ENCODE measurements around the gene MRPL54.
"Not testable (repeated sequence)": the region's sequence is repeated elsewhere in the genome, so short reads cannot be mapped to it uniquely, and the experiment has no call there.

The MRPL54 gene

DNA sequence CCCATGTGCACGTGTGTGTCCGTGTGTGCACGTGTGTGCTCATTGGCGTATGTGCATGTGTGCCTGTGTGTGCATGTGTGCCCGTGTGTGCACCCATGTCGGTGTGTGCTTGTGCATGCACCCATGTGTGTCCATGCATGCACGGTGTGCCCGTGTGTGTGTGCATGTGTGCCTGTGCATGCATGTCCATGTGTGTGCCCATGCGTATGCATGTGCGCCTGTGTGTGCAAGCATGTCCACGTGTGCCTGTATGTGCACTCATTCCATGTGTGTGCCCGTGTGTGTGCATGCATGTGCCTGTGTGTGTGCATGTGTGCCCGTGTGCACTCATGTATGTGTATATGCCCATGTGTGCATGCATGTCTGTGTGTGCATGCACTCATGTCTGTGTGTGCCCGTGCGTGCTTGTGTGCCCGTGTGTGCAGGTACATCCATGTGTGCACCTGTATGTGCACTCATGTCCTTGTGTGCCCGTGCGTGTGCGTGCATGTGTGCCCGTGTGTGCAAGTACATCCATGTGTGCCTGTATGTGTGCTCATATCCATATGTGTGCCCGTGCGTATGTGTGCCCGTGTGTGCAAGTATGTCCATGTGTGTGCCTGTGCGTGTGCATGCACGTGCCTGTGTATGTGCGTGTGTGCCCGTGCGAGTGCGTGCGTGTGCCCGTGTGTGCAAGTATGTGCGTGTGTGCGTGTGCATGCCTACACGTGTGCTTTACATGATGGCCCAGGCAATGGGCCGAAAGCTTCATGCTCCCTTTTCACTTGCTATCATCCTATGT, 45.3 kb downstream of the MRPL54 start:
- in situ Hi-C loops (cut with MboI; ENCODE audit: low sequenced_read_pairs), result no loop called here

DNA sequence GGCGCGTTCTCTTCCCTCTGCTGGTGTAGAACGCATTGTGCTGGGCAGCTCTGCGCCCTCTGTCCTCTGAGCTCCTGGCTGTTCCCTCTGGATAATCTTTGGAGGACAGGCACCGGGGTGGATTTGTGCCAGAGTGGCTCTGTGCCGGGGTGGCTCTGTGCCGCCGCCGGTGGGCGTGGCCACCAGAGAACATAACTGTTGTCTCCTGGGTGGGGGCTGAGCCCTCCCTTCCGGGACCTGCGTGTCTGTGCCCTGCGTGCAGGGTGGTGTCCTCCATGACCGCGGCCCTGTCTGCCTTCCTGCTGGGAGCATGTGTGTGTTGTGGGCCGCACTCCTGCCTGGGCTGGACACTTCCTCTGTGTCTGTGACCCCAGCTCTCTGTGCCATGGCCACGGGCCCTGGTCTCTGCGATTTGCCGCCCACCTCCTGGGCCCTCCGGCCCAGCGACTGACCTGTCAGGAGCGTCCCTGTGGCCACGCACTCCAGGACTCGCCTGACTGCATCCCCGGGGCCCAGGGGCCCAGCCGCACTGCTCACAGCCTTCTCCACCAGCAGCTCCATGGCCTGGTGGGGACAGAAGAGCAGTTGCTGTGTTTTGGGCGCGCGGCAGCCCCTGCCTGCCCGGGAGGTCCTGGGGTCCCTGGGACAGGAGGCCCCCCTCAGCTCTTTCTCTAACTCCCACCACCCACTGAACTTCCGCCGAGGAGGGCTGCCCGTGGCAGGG, 46.1 kb downstream of the MRPL54 start:
- in situ Hi-C loops (cut with MboI; ENCODE audit: low sequenced_read_pairs), result no loop called here

DNA sequence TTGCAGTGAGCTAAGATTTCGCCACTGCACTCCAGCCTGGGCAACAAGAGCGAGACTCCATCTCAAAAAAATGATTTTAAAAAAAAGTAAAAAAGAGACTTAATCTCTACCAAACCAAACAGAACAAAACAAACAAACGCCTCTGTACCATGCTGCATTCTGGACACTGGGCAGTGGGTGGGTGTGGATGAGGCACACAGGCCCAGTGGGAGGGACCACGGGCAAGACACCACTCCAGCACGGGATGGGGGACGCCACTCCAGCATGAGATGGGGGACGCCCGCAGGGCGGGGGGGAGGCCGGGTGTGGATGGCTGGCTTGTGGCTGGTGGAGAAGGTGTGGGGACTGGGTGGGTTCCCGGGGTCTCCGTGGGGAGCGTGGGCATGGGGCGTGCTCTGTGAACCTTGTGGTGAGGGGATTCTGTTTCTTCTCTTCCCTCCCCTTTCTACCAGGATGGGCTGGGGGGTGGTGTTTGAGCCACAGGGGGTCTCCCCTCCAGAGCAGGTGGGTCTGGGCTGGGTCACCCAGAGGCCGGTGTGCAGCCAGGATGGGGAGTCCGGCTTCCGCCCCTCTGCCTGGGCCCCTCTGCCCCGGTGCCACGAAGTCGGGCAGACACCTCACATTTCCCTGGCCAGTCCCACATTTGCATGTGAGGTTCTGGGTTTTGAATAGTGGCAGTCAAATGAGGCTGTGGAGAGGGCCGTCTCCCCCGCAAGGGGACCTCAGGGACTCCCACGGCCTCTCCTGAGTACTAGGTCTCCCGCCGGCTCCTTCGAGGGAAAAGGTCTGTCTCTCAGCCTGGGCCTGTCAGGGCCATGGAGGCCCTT, 47.6 kb downstream of the MRPL54 start:
- in situ Hi-C loops (cut with MboI; ENCODE audit: low sequenced_read_pairs), result no loop called here

GRCh38 chr19:3810708-3811355, 48.4 kb downstream of the MRPL54 start:
- in situ Hi-C loops (cut with MboI; ENCODE audit: low sequenced_read_pairs), result no loop called here

DNA sequence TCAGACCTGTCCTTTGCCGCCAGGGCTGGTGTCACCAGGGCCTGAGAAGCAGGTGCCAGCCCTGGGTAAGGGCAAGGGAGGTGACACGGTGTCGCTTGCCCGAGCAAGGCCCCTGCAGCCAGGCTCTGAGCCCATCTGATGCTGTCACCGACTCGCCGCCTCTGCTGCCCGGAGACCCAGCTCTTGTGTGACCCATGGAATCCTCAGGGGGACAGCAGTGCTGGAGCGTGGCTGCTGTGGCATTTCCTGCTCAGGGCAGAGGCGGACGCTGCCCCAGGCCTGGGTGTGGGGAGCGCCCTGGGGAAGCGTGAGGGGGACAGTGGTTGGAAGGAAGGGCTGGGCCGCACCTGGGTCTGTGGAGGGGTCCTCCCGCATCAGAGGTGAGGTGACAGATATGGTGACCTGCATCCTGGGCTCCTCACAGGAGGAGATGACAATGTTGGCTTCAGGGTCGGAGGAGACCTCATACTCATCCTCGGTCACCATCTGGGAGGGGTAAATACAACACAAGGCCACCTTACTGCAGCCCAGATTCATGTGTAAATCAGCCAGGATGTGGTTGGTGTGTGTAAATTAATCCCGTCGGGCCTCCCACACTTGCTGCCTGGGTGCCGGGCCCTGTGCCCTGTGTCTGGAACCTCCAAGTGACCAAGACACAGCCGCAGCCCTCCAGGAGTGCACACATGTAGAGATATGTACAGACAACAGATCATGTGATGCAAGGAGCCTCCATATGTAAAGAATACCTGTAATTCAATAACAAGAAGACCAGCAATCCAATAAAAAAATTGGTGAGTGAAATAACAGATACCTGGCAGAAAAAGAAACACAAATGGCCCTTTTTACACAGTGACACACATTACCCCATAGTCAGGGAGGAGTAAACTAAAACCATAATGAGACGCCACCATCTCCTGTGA, 51.3 kb downstream of the MRPL54 start:
- in situ Hi-C loops (cut with MboI; ENCODE audit: low sequenced_read_pairs), result no loop called here

DNA sequence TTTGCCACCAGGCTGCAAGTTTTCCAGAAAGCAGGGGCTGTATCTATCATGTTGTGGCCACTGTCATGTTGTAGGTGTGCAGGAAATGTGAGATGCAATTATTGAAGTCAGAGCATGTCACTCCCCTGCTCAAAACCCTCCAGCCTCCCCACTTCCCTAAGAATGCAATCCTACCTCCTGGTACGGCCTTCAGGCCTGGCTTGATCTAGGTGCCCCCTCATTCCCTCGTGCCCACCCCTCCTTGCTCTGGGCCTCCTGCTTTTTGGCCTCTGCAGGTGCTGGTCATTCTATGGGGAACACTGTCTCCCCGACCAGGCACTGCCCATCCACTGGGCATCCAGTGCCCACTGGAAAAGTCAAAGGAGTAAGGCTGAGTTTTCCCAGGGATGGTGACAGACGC, 52.2 kb downstream of the MRPL54 start:
- in situ Hi-C loops (cut with MboI; ENCODE audit: low sequenced_read_pairs), result no loop called here

DNA sequence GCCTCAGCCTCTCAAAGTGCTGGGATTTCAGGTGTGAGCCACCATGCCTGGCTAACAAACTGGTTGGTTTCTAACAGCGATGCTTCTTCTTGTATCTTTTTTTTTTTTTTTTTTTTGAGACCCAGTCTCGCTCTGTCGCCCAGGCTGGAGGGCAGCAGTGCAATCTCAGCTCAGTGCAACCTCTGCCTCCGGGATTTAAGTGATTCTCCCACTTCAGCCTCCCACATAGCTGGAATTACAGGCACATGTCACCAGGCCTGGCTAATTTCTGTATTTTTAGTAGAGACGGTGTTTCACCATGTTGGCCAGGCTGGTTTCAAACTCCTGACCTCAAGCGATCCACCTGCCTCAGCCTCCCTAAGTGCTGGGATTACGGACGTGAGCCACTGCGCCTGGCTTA, 53.7 kb downstream of the MRPL54 start:
- in situ Hi-C loops (cut with MboI; ENCODE audit: low sequenced_read_pairs), result not testable (repeated sequence)

GRCh38 chr19:3816566-3817218, 54.2 kb downstream of the MRPL54 start:
- in situ Hi-C loops (cut with MboI; ENCODE audit: low sequenced_read_pairs), result no loop called here
